Endothelial cell of umbilical vein (primary cell): Measurements from ENCODE around the gene ZFYVE9.

Experiments used
- EZH2 ChIP-seq: IDR thresholded peaks from 2 replicates; pipeline ENCODE4 v1.6.1; 2012; ENCODE audit warnings: borderline replicate concordance, low read depth, mild to moderate bottlenecking, moderate library complexity, low read length, inconsistent platforms; ENCODE audit not compliant: severe bottlenecking
- TF ChIP-seq, protein P1 (sequence below), 2 donors: IDR thresholded peaks; 1 replicate in 1 of 2; 2 replicates in 1 of 2; pipeline ENCODE4 v1.5.1; 2011; ENCODE audit warnings: low read length in 2 of 2, mild to moderate bottlenecking in 2 of 2, moderate library complexity in 2 of 2, control low read depth in 1 of 2, inconsistent platforms in 1 of 2, low read depth in 1 of 2; ENCODE audit not compliant: insufficient read depth in 1 of 2; ENCODE audit errors: extremely low read depth in 1 of 2

DNA sequence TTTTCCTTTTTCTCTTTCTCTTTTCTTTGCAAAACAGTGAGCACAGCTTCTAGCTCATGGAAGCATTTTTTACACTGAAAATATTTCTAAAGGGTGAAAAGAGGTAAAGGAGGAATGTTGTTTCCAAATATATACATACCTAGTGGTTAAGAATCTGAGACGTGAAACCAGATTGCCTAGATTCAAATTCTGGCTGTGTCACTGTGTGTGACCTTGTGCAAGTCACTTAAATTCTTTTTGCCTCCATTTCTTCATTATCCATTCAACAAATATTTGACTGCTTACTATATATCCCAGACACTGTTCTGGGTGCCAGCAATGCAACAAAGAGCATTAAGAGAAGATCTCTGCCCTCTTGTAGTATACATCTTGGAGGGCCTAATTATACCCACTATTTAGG is 53.3 kb downstream of the ZFYVE9 start:
- TF ChIP-seq EZH2, result no peak
- TF ChIP-seq, protein P1, sequence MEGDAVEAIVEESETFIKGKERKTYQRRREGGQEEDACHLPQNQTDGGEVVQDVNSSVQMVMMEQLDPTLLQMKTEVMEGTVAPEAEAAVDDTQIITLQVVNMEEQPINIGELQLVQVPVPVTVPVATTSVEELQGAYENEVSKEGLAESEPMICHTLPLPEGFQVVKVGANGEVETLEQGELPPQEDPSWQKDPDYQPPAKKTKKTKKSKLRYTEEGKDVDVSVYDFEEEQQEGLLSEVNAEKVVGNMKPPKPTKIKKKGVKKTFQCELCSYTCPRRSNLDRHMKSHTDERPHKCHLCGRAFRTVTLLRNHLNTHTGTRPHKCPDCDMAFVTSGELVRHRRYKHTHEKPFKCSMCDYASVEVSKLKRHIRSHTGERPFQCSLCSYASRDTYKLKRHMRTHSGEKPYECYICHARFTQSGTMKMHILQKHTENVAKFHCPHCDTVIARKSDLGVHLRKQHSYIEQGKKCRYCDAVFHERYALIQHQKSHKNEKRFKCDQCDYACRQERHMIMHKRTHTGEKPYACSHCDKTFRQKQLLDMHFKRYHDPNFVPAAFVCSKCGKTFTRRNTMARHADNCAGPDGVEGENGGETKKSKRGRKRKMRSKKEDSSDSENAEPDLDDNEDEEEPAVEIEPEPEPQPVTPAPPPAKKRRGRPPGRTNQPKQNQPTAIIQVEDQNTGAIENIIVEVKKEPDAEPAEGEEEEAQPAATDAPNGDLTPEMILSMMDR (IDR thresholded peaks at IDR 0.05; ENCODE audit: extremely low read depth in 1 of 2, insufficient read depth in 1 of 2, low read depth in 1 of 2, low read length in 2 of 2), result no peak
